HG03565 (cell line): ENCODE data around the gene ZBTB38.

ENCODE experiments used
- ATAC-seq: cut with Tn5 transposase; IDR thresholded peaks from one replicate; pipeline ENCODE4 v1.9.1; 2021; ENCODE audit warnings: mild to moderate bottlenecking, moderate library complexity; ENCODE audit not compliant: unreplicated experiment

The ZBTB38 gene

GRCh38 chr3:141336672-141337522 is 31.4 kb upstream of the ZBTB38 start:
- peak; percentile 81 for ATAC-seq

GRCh38 chr3:141337523-141337854 is 30.8 kb upstream of the ZBTB38 start:
- ATAC-seq = no peak

- ATAC-seq = no peak
Measured at GRCh38 chr3:141337991-141338390, 30.3 kb upstream of the ZBTB38 start.

DNA sequence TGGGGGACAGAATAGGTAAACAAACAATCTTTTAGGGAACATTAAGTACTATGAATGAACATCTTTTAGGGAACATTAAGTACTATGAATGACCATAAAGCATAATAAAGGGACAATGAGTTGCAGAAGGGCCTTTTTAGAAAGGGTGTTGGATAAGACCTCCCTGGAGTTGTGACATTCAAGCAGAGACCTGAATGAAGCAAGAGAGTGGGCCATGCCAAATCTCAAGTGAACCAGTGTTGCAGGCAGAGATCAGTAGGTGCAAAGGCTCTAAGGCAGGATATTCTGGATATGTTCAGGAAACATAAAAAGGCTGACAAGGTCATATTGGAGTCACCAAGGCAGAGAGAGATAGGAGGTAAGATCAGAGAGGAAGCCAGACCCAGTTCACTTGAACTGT is 29.4 kb upstream of the ZBTB38 start:
- ATAC-seq = no peak

GRCh38 chr3:141341536-141341935 is 26.8 kb upstream of the ZBTB38 start:
- ATAC-seq = no peak

DNA sequence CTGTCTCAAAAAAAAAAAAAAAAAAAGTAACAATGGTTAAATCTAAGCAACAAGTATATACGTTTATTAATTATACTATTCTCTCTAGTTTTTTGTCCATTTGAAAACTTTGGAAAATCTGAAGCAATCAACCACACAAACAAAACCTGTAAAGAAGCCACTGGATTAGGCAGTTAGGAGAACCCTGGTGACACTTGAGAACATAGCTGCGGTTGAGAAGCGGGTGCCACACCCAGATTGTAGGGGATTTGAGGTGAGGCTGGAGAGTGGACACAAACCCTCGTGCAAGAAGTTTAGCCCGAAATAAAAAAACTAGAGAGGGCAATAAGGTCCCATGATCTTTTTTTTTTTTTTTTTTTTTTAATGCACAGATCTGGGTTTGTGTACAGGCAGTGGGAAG is 25.9 kb upstream of the ZBTB38 start:
- ATAC-seq = no peak

DNA sequence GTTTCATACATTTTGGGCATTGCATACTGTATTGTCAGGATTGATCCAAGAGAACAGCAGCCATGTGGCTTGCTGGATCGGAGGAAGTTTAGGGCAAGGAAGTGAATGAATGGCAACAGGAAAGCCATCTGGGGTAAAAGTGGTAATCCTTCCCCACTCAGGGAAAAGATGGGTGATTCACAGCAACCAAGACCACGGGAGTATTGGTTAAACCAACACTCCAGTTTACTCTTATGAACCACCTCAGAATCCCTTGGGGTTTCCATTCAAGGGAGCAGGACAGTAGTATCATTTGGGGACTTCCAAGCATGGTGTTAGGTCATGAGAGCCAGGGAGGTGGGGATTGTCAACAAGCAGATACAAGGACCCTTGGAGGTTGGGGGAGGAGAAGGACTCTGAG is 25.2 kb upstream of the ZBTB38 start:
- ATAC-seq = no peak

- ATAC-seq = no peak
Measured at GRCh38 chr3:141343865-141344271, 24.4 kb upstream of the ZBTB38 start.

DNA sequence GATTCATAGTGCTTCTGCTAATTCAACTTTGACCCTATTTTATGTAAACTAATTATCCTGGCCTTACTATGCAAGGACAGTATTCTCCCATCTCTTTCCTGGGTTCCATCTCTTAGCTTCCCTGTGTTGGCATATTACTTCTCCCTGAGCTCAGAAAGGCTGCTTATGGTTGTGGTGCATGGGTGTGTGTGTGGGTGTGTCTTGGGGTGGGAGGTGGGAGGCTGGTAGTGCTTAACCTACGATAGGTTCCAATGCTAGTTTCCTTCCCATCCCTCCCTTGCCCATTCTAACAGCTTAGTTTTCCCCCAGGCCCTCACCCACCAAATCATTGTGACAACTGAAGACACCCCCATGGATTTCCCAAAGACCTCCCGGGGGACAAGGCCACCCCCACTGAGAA is 22.8 kb upstream of the ZBTB38 start:
- no peak for ATAC-seq

GRCh38 chr3:141346007-141346406 is 22.3 kb upstream of the ZBTB38 start:
- no peak for ATAC-seq

DNA sequence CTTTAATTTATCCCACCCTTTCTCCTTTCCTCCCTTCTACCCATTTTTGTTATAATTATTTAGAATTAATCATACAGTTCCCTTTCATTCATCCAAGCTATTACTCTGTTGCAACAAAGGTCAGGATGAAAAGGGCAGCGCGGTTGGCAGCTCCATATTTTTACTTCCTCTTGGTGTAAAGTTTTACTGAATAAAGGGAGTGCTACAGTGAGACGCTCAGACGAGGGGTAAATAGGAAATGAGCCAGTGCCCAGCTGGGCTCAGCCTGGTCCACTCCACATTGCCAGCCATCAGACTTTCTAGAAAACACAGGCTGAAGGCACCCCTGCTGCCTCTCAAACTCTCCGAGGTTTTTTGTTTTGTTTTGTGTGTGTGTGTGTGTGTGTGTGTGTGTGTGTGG is 21.9 kb upstream of the ZBTB38 start:
- no peak for ATAC-seq

DNA sequence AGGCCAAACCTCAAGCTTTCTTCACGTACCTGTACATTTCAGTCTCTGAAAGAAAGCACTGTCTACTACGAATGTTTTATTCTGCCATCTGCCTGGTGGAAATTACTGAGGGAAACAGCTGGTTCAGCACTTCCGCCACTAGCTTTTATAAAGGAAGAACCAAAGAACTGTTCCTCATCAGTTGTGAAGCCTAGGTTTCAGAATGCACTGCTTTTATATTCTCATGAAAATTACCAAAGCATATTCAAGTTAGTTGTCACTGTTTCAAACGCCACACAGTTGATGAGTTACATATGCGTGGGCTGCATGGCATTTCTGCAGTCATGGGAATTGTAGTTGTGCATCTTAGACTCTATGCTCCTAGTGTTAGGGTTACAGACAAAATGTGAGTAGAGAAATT is 21.5 kb upstream of the ZBTB38 start:
- ATAC-seq = no peak

- ATAC-seq = no peak
Measured at GRCh38 chr3:141348837-141349236, 19.5 kb upstream of the ZBTB38 start.

- no peak for ATAC-seq
Measured at GRCh38 chr3:141349711-141350110, 18.6 kb upstream of the ZBTB38 start.

DNA sequence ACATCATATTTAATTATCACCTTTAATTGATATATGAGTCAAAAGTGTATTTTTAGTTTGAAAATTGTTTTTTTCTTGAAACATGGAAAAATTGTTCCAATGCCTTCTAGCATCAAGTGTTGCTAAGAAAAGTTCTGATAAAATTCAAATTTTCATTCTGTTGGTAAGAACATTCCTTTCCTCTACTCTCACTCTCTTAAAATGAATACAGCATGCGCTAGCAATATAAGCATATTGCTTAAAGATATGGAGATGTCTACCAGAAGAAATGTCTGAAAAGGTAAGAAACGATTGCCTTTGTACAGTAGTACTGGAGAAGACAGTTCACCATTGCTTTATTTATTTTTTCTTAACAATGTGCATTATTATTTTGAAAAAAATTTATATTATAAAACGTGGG is 17.6 kb upstream of the ZBTB38 start:
- no peak for ATAC-seq

DNA sequence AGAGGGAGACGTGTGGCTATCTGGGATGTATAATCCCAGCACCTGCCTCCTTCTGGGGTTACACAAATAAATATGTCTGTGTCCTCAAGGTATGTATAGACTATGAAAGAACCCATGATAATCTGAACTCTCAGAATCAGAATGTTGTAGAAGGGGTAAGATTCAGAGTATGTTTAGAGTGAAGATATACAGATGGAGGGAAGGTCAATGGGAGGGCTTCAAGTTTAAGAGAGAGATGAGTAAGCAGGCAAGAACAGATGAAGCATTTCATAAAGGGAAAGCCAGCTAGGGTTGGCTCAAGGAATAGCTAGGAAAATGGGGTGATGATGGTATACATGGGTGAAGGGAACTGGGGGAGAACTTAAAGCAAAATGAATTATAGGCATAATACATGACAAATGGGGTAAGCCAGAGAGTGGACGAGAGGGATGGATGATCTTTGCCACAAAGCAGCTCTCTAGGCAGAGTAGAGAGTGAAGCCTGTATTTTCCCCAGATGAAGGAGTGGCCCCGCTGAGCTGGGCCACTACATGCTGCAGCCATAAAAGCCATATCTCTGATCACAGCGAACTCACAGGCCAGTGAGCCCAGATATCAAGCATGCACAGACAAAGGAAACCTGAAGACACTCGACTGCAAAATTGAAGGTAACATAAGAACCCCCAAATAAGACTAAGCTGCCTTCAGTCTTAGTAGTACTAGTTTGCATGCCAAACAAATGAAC is 15.9 kb upstream of the ZBTB38 start:
- no peak for ATAC-seq

GRCh38 chr3:141353652-141354495 is 14.4 kb upstream of the ZBTB38 start:
- ATAC-seq = no peak

DNA sequence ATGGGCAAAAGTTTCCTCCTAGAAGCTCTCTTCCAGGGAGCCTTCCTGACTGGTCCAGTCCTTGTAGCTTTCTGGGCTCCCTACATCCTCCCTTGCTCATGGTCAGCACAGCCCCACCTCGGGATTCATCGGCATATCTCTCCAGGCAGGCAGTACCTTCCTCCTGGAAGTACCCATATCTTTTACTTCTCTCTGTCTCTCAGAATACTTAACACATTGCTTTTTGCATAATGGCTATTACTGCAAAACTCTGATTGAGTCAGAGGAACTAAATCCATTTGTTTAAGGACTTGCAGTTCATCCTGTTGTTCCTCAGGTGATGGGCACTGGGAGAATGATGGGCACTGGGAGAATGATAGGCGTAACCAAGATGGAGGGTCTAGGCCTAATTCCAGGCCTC is 13.8 kb upstream of the ZBTB38 start:
- ATAC-seq = no peak

DNA sequence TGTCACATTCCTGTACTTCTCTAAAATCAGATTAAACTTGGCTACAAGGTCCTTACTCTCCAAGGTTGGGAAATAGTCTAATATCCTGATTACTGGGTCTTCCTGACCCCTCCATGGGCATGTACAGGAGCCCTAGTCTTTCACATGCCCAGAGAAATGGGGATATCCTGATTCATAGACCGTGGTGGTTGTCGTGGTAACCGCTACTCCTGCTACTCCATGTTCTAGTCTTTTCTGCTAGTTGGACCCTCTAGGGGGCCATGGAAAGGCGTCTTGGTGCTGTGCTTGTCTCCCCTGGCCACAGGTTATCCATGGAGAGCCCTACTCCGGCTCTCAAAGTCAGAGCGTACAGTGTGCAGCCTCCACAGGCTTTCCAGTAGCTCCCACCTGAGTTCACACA is 13.1 kb upstream of the ZBTB38 start:
- no peak for ATAC-seq

DNA sequence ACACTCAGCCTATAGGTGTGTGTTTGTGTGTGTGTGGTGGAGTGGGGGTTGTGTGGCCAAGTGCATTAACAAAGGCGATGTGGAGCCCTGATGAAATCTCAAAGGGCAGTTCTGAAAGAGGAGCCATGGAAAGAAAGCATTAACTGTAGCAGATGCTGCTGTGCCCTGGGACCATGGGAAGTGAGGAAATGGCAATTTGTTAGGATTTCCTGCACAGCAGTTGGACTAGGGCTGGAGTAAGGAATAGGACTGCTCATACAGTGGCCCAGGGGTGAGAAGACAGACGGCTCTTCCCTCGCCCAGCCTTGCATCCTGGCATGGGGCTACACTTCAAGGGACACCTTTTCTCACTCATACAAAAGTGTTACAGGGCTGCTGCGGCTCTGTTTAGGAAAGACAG is 12.3 kb upstream of the ZBTB38 start:
- ATAC-seq = no peak

- no peak for ATAC-seq
Measured at GRCh38 chr3:141360888-141361598, 7.3 kb upstream of the ZBTB38 start.
